ENCODE results near the gene TCF20.

Gene TCF20

DNA sequence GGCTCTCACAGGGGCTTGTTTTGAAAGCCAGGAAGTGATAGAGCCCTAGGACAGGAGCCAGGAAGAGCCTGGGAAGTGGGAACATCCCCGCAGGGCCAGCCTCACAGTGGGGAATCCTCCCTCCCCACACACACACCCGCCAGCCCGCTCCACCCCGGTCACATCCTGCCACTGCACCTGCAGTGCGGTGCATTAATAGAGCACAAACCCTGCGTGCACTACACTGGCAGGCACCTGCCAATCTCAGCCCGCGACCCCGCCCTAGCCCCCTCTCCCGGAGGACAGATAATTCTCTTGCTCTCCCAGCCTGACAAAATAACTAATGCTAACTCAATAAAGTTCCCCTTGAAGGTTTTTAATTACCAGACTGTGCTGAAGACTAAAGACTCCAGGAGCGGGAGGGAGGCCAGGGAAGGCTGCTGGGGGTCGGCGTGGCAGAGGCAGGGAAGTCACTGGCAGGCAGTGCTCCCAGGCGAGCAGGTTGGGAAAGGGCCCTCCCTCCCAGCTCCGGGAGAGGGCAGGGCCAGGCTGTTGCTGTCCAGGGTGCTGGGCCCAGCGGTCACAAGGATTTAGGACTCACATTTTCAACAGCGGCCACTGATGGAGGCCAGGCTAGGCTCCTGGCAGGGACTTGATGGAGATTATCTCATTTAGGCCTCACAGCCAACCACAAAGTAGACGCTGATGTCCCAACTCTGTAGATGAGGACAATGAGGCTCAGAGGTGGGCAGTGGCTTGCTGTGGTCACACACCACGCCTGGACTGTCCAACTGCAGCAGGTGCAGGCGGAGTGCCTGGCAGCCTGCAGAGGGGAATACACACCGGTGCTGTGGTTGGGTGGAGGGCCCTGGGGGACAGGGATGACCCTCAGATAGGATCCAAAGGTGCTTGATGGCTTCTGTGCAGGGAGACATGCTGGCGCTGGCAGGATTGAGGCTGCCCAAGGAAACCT is 23.9 kb upstream of the TCF20 start:
- Histone ChIP-seq H3K4me3 (ENCODE audit: low read depth, low read length) (no peak overlapping the region), H3K79me2 (no peaks in the 10 kb centered on the region), H3K4me2 (ENCODE audit: low read length) (no peak overlapping the region), H2AFZ (no peak overlapping the region), H3K27ac (no peak overlapping the region), H3K36me3 (ENCODE audit: control insufficient read depth, insufficient read depth, low read length) (no peaks in the 10 kb centered on the region), H3K9me3 (ENCODE audit: control insufficient read depth, low read length) (no peaks in the 10 kb centered on the region), H3K9ac (no peak overlapping the region), H3K27me3 (ENCODE audit: control insufficient read depth, insufficient read depth, low read length) (no peaks in the 10 kb centered on the region), H3K4me1 (peaks cover 3% of the 10 kb centered on the region)
- TF ChIP-seq, protein P1, sequence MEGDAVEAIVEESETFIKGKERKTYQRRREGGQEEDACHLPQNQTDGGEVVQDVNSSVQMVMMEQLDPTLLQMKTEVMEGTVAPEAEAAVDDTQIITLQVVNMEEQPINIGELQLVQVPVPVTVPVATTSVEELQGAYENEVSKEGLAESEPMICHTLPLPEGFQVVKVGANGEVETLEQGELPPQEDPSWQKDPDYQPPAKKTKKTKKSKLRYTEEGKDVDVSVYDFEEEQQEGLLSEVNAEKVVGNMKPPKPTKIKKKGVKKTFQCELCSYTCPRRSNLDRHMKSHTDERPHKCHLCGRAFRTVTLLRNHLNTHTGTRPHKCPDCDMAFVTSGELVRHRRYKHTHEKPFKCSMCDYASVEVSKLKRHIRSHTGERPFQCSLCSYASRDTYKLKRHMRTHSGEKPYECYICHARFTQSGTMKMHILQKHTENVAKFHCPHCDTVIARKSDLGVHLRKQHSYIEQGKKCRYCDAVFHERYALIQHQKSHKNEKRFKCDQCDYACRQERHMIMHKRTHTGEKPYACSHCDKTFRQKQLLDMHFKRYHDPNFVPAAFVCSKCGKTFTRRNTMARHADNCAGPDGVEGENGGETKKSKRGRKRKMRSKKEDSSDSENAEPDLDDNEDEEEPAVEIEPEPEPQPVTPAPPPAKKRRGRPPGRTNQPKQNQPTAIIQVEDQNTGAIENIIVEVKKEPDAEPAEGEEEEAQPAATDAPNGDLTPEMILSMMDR (IDR thresholded peaks at IDR 0.05): no peak

DNA sequence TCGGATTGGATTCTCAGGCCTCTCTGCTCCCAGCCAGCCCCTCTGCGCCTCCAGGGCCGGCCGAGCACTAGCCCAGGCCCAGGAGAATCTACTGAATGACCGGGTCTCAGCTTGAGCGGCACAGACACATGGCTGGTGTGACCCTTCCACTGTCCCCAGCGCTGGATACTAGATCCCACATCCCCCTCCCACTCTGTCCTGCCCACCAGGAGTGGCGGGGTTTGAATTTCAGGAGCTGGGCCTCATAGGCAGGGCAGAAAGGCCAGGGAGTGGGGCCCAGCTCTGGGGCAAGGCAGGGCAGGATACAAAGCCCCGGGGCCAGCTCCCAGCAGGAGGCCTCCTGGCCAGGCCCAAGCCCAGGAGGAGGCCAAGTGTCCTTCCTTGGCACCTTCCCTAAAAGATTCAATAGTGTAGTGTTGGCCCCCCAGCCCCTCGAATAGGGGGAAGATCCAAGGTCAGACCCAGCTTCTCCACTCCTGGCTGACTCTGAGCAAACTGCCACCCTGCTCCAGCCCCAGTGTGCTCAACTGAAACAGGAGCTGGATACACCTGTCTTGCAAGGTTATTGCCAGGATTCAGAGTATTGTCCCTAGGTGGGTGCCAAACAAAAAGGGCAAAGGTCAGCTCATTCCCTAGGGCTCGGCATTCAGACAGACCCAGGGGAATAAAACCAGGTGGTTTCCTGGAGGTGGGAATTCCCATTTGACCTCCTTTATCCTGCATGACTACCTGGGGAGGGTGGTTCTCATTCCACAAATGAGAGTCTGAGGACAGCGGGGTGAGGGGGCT is 22.5 kb upstream of the TCF20 start:
- H3K4me2 ChIP-seq (ENCODE audit: low read length): no peak overlapping the region
- peaks cover 3% of the 10 kb centered on the region for H3K4me1 ChIP-seq
- H3K27ac ChIP-seq: no peak overlapping the region
- TF ChIP-seq, protein P1 (IDR thresholded peaks at IDR 0.05): no peak
- no peaks in the 10 kb centered on the region for H3K9me3 ChIP-seq (ENCODE audit: control insufficient read depth, low read length)
- no peak overlapping the region for H3K9ac ChIP-seq
- no peaks in the 10 kb centered on the region for H3K27me3 ChIP-seq (ENCODE audit: control insufficient read depth, insufficient read depth, low read length)
- H3K4me3 ChIP-seq (ENCODE audit: low read depth, low read length): no peak overlapping the region
- H3K79me2 ChIP-seq: no peaks in the 10 kb centered on the region
- H3K36me3 ChIP-seq (ENCODE audit: control insufficient read depth, insufficient read depth, low read length): no peaks in the 10 kb centered on the region
- H2AFZ ChIP-seq: no peak overlapping the region

DNA sequence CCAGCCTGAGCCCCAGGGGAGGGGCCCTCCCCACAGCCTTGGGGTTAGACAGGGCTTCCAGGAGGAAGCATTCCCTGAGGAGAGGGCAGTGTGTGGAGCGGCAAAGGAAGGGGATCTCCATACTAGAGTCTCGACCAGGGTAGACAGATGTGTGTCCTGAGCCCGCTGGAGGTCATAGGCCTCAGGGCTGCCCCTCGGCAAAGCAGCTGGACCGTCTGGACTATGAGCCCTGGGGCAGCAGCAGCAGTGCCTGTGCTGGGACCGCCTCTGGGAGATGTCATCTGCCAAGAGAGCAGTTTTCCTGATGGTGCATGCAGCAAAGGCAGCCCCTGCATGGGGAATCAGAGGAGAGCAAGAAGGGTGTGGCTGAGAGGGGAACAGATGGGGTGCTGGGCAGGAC is 20.8 kb upstream of the TCF20 start:
- Histone ChIP-seq H2AFZ (no peak overlapping the region), H3K27ac (no peak overlapping the region), H3K36me3 (ENCODE audit: control insufficient read depth, insufficient read depth, low read length) (no peaks in the 10 kb centered on the region), H3K9me3 (ENCODE audit: control insufficient read depth, low read length) (no peaks in the 10 kb centered on the region), H3K9ac (no peak overlapping the region), H3K4me3 (ENCODE audit: low read depth, low read length) (no peak overlapping the region), H3K79me2 (no peaks in the 10 kb centered on the region), H3K27me3 (ENCODE audit: control insufficient read depth, insufficient read depth, low read length) (no peaks in the 10 kb centered on the region), H3K4me2 (ENCODE audit: low read length) (no peak overlapping the region), H3K4me1 (no peaks in the 10 kb centered on the region)
- TF ChIP-seq, protein P1 (IDR thresholded peaks at IDR 0.05): no peak

DNA sequence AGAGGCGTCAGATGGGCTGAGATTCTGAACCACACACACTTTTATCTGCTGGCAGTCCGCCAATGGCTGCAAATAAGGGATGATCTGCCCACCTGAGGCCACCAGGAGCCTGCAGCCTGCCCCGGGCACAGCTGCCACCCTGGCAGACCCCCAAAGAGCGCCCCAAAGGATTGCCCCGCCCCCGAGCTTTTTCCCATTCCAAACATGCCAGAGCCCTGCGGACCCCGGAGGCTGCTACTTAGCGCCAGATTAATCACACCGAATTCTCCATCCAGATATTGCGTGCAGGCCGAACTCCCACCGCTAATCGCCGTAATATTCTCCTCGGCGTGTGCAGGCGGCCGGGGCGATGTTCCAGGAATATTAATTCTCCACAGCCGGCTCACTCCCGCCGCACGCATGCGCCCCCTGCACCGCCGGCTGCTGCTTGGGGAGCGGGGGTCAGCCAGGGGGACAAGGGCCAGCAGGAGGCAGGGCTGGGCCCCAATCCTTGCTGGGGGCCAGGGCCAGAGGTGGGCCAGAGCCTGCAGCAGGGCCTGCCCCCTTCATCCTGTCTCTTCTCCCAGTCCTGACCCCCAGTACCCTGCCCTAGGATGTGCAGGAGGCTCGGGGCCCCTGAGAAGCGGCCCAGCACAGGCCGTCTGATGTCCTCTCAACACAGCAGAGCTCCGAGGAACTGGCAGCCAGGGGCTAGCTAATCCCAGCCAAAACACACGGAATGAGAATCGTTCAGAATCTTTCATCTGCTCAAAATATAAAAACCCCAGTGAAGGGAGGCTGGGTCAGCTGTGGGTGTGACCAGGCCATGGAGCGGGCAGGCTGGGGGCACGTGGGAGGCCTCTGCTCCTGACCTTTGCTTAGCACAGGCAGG is 19.5 kb upstream of the TCF20 start:
- Histone ChIP-seq H3K79me2 (no peaks in the 10 kb centered on the region), H3K27ac (no peak overlapping the region), H3K27me3 (ENCODE audit: control insufficient read depth, insufficient read depth, low read length) (no peaks in the 10 kb centered on the region), H3K36me3 (ENCODE audit: control insufficient read depth, insufficient read depth, low read length) (no peaks in the 10 kb centered on the region), H3K4me3 (ENCODE audit: low read depth, low read length) (no peak overlapping the region), H2AFZ (no peak overlapping the region), H3K4me2 (ENCODE audit: low read length) (no peak overlapping the region), H3K4me1 (no peaks in the 10 kb centered on the region), H3K9me3 (ENCODE audit: control insufficient read depth, low read length) (no peaks in the 10 kb centered on the region), H3K9ac (no peak overlapping the region)
- TF ChIP-seq, protein P1 (IDR thresholded peaks at IDR 0.05): no peak

Measured in parathyroid adenoma (tissue), 2 donors.